Activated naive CD4-positive, alpha-beta T cell treated with anti-CD3 and anti-CD28 coated beads for 36 hours (primary cell): ENCODE results near the gene SLC8A2. TPM values are rescaled to one million over a fixed set of nuclear protein-coding genes. Genes with fewer than 3 reads are reported as not detected.
A peak's percentile ranks its signal among the peaks of the same experiment; 100 is the strongest.

Source experiments
- CTCF ChIA-PET: fragments of 350-600 bp; sonication (Branson Sonifier 250); formaldehyde crosslinking; loops from one replicate; lab custom pipeline; 2021; ENCODE audit warnings: antibody characterized with exemption; lab: Charles Lee
- DNase-seq: peaks from one replicate; pipeline ENCODE4 v3.0.0-alpha.2; 2020
- H3K27ac Mint-ChIP-seq: one replicate; pipeline ENCODE4 v1.8.0; 2021; ENCODE audit warnings: mild to moderate bottlenecking, mixed read lengths
- H3K27me3 Mint-ChIP-seq: one replicate; pipeline ENCODE4 v1.8.0; 2021; ENCODE audit warnings: low read depth, mixed read lengths
- H3K36me3 Mint-ChIP-seq: one replicate; pipeline ENCODE4 v1.8.0; 2021; ENCODE audit warnings: low read depth, mixed read lengths
- H3K4me1 Mint-ChIP-seq: one replicate; pipeline ENCODE4 v1.8.0; 2021; ENCODE audit warnings: low read depth, mixed read lengths
- H3K4me3 Mint-ChIP-seq: one replicate; pipeline ENCODE4 v1.8.0; 2021; ENCODE audit warnings: mild to moderate bottlenecking, moderate library complexity, mixed read lengths
- H3K9me3 Mint-ChIP-seq: one replicate; pipeline ENCODE4 v1.8.0; 2021; ENCODE audit warnings: mixed read lengths
- intact Hi-C: fragments of 100-400 bp; cut with micrococcal nuclease; formaldehyde crosslinking; loops from one replicate; pipeline ENCODE4 v1.15.1; 2023
- total RNA-seq, 2 experiments: library from RNA; stranded (reverse); gene quantifications; one replicate each; pipeline ENCODE4 v1.2.3, GENCODE V29; 2021

Gene SLC8A2, protein sequence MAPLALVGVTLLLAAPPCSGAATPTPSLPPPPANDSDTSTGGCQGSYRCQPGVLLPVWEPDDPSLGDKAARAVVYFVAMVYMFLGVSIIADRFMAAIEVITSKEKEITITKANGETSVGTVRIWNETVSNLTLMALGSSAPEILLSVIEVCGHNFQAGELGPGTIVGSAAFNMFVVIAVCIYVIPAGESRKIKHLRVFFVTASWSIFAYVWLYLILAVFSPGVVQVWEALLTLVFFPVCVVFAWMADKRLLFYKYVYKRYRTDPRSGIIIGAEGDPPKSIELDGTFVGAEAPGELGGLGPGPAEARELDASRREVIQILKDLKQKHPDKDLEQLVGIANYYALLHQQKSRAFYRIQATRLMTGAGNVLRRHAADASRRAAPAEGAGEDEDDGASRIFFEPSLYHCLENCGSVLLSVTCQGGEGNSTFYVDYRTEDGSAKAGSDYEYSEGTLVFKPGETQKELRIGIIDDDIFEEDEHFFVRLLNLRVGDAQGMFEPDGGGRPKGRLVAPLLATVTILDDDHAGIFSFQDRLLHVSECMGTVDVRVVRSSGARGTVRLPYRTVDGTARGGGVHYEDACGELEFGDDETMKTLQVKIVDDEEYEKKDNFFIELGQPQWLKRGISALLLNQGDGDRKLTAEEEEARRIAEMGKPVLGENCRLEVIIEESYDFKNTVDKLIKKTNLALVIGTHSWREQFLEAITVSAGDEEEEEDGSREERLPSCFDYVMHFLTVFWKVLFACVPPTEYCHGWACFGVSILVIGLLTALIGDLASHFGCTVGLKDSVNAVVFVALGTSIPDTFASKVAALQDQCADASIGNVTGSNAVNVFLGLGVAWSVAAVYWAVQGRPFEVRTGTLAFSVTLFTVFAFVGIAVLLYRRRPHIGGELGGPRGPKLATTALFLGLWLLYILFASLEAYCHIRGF
- total RNA-seq, result not detected

DNA sequence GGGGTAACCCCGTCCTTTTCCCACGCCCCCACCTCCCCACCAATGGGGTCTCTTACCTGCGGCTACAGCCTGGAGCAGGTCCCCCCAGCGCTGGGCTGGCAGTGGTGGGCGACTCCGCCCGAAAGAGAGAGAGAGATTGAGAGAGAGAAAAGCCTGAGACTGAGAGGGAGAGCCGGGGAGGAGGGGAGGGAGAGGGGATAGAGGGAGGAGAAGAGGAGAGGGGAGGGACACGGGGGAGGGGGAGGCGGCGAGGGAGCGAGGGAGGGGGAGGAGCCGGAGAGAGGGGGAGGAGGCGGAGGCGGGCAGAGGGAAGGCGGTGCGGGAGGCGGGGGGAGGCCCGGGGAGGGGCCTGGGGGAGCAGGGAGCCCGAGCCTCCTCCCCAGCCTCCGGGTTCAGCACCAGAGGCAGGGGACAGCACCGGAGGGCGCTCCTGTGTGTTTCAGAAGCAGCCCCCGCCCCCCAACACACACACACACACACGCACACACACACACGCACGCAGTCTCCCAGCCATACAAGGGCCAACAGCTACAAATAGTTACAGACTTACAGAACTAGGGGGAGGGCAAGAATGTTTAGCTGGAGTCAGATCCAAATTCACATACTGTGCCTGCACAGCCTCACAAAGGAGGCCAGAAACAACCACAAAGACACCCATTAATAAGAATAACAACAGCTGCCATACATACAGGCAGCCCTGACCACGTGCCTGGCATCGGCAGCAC is at the start of gene SLC8A2:
Gene SLC8A2 (minus strand): TSS at position 161 of the 725 bp plus-strand sequence. CDS start 5,490 bp downstream, outside the sequence.
- H3K4me1 Mint-ChIP-seq, result peaks cover 9% of the 10 kb centered on the region
- no peak within 1 kb of the TSS for H3K4me3 Mint-ChIP-seq
- peaks cover 36% of the 10 kb centered on the region for H3K27me3 Mint-ChIP-seq
- DNase-seq, result peak; percentile 72
- CTCF ChIA-PET, result no interaction called here
- no peaks in the 10 kb centered on the region for H3K9me3 Mint-ChIP-seq
- H3K36me3 Mint-ChIP-seq, result no peaks in the 10 kb centered on the region
- intact Hi-C loops, result no loop called here
- no peak within 1 kb of the TSS for H3K27ac Mint-ChIP-seq

DNA sequence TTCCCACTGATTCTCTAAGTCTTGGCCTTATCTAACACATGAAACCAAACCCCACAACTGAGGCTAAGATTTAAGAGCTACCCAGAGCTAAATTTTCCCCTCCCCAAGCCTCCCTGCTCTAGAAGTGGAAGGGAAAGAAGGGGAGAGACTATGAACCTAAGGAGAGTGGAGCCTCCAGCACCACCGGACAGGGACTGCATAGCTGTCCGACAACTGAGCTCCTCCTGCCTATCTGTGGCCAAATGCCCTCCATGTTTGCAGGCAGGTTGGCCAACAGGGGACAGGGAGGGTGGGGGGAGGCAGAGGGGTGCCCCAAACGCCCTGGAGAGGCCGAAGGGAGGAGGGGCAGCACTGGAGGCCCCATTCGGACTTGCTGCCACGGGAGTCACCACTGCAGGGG is 49.1 kb upstream of the SLC8A2 start:
- intact Hi-C loops, result no loop called here
- Mint-ChIP-seq H3K4me1 (peaks cover 43% of the 10 kb centered on the region), H3K9me3 (no peaks in the 10 kb centered on the region), H3K27me3 (no peaks in the 10 kb centered on the region), H3K36me3 (no peaks in the 10 kb centered on the region), H3K4me3 (no peak overlapping the region), H3K27ac (no peak overlapping the region)
- CTCF ChIA-PET, result interaction anchor here (1.0 to 1.1 kb wide), 2 partner anchors 10 to 37 kb away, joined by 3 read pairs; partner anchors contain the start of gene KPTN
- no peak for DNase-seq

DNA sequence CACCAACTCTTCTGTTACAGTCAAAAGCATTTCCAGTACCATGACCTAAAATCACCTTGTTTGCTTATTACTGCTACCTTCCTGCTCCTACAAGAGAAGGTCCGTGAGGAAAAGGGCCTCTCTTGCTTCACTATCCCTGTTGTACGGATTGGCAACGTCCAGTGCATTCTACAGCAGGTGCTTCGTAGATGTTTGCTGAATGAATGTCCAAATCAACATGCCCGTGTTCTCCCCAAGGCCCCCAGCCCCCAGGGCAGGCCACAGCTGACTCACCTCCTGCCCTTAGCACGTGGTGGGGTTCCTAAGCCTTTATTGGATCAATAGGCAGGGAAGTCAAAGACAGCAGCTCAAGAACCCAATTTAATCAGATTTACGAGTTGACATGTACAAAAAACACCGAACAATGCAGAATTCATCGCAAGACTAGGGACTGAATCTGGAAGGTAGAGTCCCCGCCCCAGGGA is 48.7 kb upstream of the SLC8A2 start:
- intact Hi-C loops, result no loop called here
- no peak for DNase-seq
- Mint-ChIP-seq H3K9me3 (no peaks in the 10 kb centered on the region), H3K4me1 (peaks cover 47% of the 10 kb centered on the region), H3K27me3 (no peaks in the 10 kb centered on the region), H3K4me3 (no peak overlapping the region), H3K27ac (no peak overlapping the region), H3K36me3 (no peaks in the 10 kb centered on the region)
- CTCF ChIA-PET, result interaction anchor here (1.0 to 1.1 kb wide), 2 partner anchors 10 to 36 kb away, joined by 3 read pairs; partner anchors contain the start of gene KPTN

DNA sequence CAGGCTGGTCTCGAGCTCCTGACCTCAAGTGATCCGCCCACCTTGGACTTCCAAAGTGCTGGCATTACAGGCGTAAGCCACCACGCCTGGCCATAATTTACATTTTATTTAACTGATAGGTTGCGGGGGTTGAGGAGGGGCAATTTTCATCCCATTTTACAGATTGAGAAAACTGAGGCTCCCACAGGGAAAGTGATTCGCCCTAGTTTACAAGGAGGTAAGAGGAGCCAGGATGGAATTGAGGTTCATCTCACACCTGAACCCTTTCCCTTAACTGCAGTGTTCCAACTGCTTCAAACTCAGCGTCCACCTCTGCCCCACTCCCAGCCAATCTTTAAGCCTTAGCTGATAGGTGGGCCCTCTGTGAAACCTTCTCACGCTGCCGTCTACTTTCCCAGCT is 47.2 kb upstream of the SLC8A2 start:
- H3K27ac Mint-ChIP-seq, result no peak overlapping the region
- CTCF ChIA-PET, result interaction anchor here (0.9 kb wide), 1 partner anchor 85 kb away, joined by 3 read pairs; no protein-coding TSS in a partner anchor
- intact Hi-C loops, result loop anchor here (5.0 kb wide), 1 partner anchor 803 kb away; a partner anchor contains a TSS

DNA sequence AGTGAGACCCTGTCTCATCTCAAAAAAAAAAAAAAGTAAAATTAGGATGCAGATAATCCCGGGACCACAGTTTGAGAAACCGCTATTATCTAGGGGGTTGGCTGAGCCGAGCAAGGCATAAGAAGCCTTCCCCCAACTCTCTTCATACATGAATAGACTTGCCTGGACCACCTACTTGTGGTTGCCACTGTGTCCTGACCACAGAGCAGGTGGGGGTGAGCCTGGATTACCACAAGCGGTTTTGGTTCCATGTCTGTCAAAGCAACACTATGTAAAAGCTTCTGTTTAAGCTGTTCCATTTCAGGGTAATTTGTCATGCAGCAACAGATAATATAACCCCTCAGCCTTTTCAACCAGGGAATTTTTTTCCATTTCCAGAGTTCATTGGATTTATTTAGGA is 46.4 kb upstream of the SLC8A2 start:
- H3K27ac Mint-ChIP-seq, result peak overlapping the region; percentile 24
- DNase-seq, result peak; percentile 60
- no peaks in the 10 kb centered on the region for H3K27me3 Mint-ChIP-seq
- intact Hi-C loops, result loop anchor here (5.0 kb wide), 1 partner anchor 804 kb away; a partner anchor contains a TSS
- no peaks in the 10 kb centered on the region for H3K9me3 Mint-ChIP-seq
- H3K4me1 Mint-ChIP-seq, result peaks cover 64% of the 10 kb centered on the region
- CTCF ChIA-PET, result interaction anchor here (0.9 kb wide), 1 partner anchor 84 kb away, joined by 3 read pairs; no protein-coding TSS in a partner anchor
- no peak overlapping the region for H3K4me3 Mint-ChIP-seq
- peaks cover 1% of the 10 kb centered on the region for H3K36me3 Mint-ChIP-seq

More for the DNA sequence above, 47.2 kb upstream of the SLC8A2 start:
- H3K36me3 Mint-ChIP-seq, result peaks cover 1% of the 10 kb centered on the region
- H3K4me1 Mint-ChIP-seq, result peaks cover 57% of the 10 kb centered on the region
- no peak overlapping the region for H3K4me3 Mint-ChIP-seq
- DNase-seq, result no peak
- H3K9me3 Mint-ChIP-seq, result no peaks in the 10 kb centered on the region
- no peaks in the 10 kb centered on the region for H3K27me3 Mint-ChIP-seq

DNA sequence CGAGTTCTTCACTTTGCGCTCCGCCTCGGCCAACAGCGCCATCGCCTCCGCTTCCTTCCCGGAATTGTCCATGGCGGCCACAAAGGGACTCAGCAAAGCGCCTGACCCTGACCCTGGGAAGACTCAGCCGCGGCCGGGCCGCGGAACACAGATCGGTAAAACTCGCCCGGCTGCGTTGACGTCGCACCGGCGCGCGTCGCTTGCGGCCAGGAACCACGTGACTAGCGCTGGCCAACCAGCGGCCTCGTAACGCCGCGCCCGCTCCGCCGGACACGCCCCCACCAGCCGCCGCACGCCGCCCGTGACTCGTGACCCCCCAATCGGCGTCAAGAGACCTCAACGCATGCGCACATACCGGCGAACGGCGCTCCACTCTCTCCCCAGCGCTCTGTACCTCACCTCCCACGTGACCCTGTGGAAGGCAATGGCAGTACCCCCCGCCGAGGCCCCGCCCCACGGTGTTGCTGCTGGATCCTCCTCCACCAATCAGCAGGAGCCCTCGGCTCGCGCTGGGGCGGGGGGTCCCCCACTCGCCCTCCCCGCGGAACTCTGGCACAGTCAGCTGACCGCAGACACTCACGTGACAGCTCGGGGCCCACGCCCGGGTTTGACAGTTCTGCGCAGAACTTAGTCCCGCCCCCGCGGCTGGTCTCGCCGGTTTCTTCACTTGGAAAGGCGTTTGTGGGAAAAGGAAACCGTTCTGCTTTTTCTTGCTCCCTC is 43.3 kb upstream of the SLC8A2 start, which contains the start of gene NAPA:
Gene NAPA (minus strand): TSS at position 195 of the 720 bp plus-strand sequence. CDS start 123 bp downstream, at position 72.
- CTCF ChIA-PET, result interaction anchor here (0.6 to 3.0 kb wide), 13 partner anchors 9 to 259 kb away, joined by 3 to 20 read pairs (median 3); partner anchors contain the start of genes CCDC9 and KPTN
- Mint-ChIP-seq H3K9me3 (no peaks in the 10 kb centered on the region), H3K27me3 (no peaks in the 10 kb centered on the region), H3K36me3 (peaks cover 1% of the 10 kb centered on the region), H3K4me1 (peaks cover 81% of the 10 kb centered on the region), H3K4me3 (peak within 1 kb of the TSS; percentile 98), H3K27ac (peak within 1 kb of the TSS; percentile 97)
- intact Hi-C loops, result loop anchor here (1.0 to 5.0 kb wide), 9 partner anchors 31 to 807 kb away; partner anchors contain the start of genes DHX34 and KPTN
- DNase-seq, result peak; percentile 100

DNA sequence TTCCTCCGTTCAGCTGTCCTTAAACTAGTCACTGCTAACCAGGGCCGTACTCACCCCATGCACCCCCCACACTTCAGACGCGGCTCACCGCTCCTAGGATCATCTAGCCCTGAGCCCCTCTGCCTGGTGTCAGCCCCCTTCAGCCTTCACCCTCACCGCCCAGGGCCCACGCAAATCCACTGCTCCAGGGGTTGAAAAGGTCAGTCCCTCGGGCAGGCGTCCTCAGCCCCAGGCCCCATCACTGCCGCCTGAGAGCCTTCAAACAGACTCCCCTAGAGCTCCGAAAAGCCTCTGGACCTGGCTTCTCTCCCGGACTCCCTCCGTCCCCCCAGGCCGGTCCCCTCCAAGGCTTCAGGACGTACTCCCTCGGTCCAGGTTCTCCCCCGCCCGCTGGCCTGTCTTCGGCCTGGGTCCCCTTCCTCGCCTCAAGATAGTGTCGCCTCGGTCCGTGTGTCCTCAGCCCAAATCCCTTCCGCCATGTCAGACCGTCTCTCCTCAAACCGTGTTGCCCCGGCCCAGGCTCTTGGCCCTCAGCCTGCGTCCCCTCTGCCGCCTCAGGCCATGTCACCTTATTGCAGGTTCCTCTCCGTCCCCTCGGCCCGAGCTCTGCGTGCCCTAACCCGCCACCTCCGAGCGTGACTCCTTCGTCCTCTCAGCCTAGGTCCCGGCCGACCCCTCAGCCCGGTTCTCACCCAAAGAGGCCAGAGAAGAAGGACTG is 42.6 kb upstream of the SLC8A2 start:
- Mint-ChIP-seq H3K27me3 (no peaks in the 10 kb centered on the region), H3K4me1 (peaks cover 83% of the 10 kb centered on the region), H3K4me3 (peak overlapping the region; percentile 98), H3K9me3 (no peaks in the 10 kb centered on the region), H3K36me3 (peaks cover 1% of the 10 kb centered on the region), H3K27ac (peak overlapping the region; percentile 97)
- intact Hi-C loops, result loop anchor here (2.0 kb wide), 1 partner anchor 184 kb away; no protein-coding TSS in a partner anchor
- CTCF ChIA-PET, result interaction anchor here (0.6 to 1.8 kb wide), 3 partner anchors 55 to 81 kb away, joined by 3 to 4 read pairs (median 4); no protein-coding TSS in a partner anchor
- DNase-seq, result peak; percentile 17

DNA sequence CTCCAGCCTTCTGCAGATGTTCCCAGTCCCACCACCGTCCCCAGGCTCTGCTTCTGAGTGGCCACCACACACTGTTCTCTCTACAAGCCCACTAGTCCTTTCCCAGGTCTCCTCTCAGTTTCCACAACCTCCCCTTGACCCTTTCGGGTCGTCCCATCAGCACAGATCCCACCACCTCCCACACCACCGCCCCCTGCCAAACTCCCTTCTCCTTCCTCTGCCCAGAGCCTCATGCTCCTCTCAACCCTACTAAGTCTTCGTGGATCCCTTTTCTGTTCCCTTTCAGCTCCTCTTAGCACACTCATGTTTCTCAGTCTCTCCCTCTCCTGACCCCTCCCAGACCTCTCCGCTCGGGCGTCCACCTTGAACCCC is 41.2 kb upstream of the SLC8A2 start:
- CTCF ChIA-PET, result interaction anchor here (1.8 kb wide), 1 partner anchor 76 kb away, joined by 4 read pairs; no protein-coding TSS in a partner anchor
- H3K4me1 Mint-ChIP-seq, result peaks cover 74% of the 10 kb centered on the region
- no peak for DNase-seq

DNA sequence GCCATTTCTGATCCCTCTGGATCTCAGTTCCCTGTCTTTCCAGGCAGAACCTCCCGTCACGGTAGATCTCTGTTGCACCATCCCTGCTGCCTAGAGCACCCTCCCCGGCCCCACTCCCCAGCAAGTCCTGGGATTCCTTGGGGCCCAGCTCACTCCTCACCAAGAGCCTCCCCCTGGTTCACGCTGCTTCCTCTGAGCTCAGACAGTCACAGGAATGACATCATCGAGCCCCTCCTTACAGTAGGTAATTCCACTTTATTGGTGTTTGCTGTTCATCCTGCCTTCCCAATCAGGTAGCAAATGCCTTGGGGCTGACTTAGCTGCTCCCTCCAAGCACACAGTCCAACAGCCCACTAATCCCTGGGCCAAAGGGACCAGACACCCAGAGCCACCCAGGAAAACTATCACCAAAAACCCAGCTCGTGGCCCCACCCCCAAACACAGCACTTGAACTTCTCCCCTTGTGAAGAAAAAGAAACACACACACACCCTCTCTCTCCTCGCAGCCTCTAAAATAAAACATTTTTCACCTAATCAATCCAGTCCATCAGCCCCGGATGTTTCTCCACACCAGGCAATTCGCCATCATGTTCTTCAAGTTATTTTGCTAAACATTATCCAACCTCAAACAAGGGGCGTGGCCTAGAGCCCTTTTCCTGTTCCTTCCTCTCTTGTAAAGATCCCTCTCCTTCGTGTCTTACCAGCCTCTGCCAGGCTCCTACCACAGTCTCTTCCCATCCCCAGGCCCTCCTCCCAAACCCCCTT is 40.7 kb upstream of the SLC8A2 start:
- CTCF ChIA-PET, result interaction anchor here (1.8 kb wide), 1 partner anchor 76 kb away, joined by 4 read pairs; no protein-coding TSS in a partner anchor
- H3K4me1 Mint-ChIP-seq, result peaks cover 69% of the 10 kb centered on the region
- intact Hi-C loops, result no loop called here
- no peaks in the 10 kb centered on the region for H3K9me3 Mint-ChIP-seq
- peak overlapping the region; percentile 52 for H3K27ac Mint-ChIP-seq
- H3K36me3 Mint-ChIP-seq, result peaks cover 1% of the 10 kb centered on the region
- peak overlapping the region; percentile 98 for H3K4me3 Mint-ChIP-seq
- no peak for DNase-seq
- H3K27me3 Mint-ChIP-seq, result no peaks in the 10 kb centered on the region

More for the DNA sequence above, 41.2 kb upstream of the SLC8A2 start:
- H3K4me3 Mint-ChIP-seq, result peak overlapping the region; percentile 98
- intact Hi-C loops, result no loop called here
- H3K9me3 Mint-ChIP-seq, result no peaks in the 10 kb centered on the region
- H3K27me3 Mint-ChIP-seq, result no peaks in the 10 kb centered on the region
- peak overlapping the region; percentile 52 for H3K27ac Mint-ChIP-seq
- H3K36me3 Mint-ChIP-seq, result peaks cover 1% of the 10 kb centered on the region

DNA sequence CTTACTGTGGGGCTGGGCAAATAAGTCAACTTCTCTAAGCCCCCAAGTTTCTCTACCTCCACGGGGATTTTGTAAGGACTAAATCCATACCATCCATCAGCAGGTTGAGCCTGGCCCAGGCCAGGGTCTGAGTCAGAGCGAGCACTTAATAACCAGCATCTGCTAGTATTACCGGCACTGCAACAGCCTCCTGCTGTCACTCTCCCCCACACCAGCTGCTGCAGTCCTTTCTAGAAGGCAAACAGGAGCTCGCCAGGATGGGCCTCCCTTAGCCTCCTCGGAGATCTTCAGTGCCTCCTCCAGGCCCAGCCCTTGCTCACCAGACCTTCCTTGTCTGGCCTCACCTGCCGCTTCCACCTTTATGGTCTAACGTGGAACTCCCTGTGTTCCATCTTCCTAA is 40.0 kb upstream of the SLC8A2 start:
- CTCF ChIA-PET, result interaction anchor here (0.9 kb wide), 1 partner anchor 195 kb away, joined by 4 read pairs; no protein-coding TSS in a partner anchor
- Mint-ChIP-seq H3K36me3 (peaks cover 1% of the 10 kb centered on the region), H3K9me3 (no peaks in the 10 kb centered on the region), H3K4me1 (peaks cover 62% of the 10 kb centered on the region), H3K27ac (no peak overlapping the region), H3K27me3 (no peaks in the 10 kb centered on the region), H3K4me3 (no peak overlapping the region)
- intact Hi-C loops, result no loop called here
- DNase-seq, result no peak
